Mucosa of descending colon (tissue), 3 donors: ENCODE results near the gene NME4. TPM values are rescaled to one million over a fixed set of nuclear protein-coding genes. Genes with fewer than 3 reads are reported as not detected.
A peak's percentile ranks its signal among the peaks of the same experiment; 100 is the strongest.

Experiments
- ATAC-seq: fragments of 200-7000 bp; cut with Tn5 transposase; one replicate; pipeline ENCODE4 v1.9.1; 2020; ENCODE audit warnings: mild to moderate bottlenecking, moderate library complexity
- DNase-seq, 3 donors: peaks; one replicate each; pipeline ENCODE4 v3.0.0-alpha.2; 2020
- H3K36me3 ChIP-seq: fragments of 200-600 bp; one replicate; pipeline ENCODE4 v1.8.0; 2021; ENCODE audit warnings: low read depth, mild to moderate bottlenecking
- H3K4me1 ChIP-seq: fragments of 200-600 bp; one replicate; pipeline ENCODE4 v1.8.0; 2021; ENCODE audit warnings: low read depth, mild to moderate bottlenecking
- H3K4me3 ChIP-seq: fragments of 200-600 bp; one replicate; pipeline ENCODE4 v1.8.0; 2021; ENCODE audit warnings: mild to moderate bottlenecking
- H3K9me3 ChIP-seq: fragments of 200-600 bp; one replicate; pipeline ENCODE4 v1.8.0; 2021; ENCODE audit warnings: mild to moderate bottlenecking
- CTCF ChIP-seq: fragments of 200-600 bp; IDR thresholded peaks from one replicate; pipeline ENCODE4 v1.8.0; 2022; ENCODE audit warnings: antibody characterized with exemption, mild to moderate bottlenecking
- intact Hi-C, 2 donors: fragments of 100-400 bp; cut with DNase I in 1 of 2; cut with micrococcal nuclease in 1 of 2; formaldehyde crosslinking; loops; one replicate each; pipeline versions ENCODE4 v1.11.0 to v1.11.1; 2022; cut with DNase I, micrococcal nuclease
- total RNA-seq, 3 donors: library from RNA; stranded (reverse); fragmentation: NEBNext Ultra II Directional in 2 of 3; extraction: Animal tissue kit (Norgen Biotek cat#: 25700) in 2 of 3; gene quantifications; one replicate each; pipeline versions ENCODE4 v1.2.1 to v1.2.4, GENCODE V29; 2021 to 2023
- donor health status: DM: no; HTN: no; CAD: no; lungs with moderate emphysema.
- donor health status: DM: no; HTN: no; CAD: no.
- donor health status: DM: no; HTN: yes; CAD: no.

NME4 gene
- total RNA-seq, 3 donors from 2014 or later: 24.5 to 125 (median 43.6) TPM

GRCh38 chr16:371515-372301 lies 25.3 kb upstream of the NME4 start:
- Histone ChIP-seq H3K4me1 (peaks cover 11% of the 10 kb centered on the region), H3K4me3 (no peak overlapping the region), H3K36me3 (peaks cover 9% of the 10 kb centered on the region), H3K9me3 (no peaks in the 10 kb centered on the region)
- DNase-seq (peak in 1 of 3 donors; percentile 32), ATAC-seq (no peak)
- no peak for TF ChIP-seq CTCF
- intact Hi-C loops: no loop called here

DNA sequence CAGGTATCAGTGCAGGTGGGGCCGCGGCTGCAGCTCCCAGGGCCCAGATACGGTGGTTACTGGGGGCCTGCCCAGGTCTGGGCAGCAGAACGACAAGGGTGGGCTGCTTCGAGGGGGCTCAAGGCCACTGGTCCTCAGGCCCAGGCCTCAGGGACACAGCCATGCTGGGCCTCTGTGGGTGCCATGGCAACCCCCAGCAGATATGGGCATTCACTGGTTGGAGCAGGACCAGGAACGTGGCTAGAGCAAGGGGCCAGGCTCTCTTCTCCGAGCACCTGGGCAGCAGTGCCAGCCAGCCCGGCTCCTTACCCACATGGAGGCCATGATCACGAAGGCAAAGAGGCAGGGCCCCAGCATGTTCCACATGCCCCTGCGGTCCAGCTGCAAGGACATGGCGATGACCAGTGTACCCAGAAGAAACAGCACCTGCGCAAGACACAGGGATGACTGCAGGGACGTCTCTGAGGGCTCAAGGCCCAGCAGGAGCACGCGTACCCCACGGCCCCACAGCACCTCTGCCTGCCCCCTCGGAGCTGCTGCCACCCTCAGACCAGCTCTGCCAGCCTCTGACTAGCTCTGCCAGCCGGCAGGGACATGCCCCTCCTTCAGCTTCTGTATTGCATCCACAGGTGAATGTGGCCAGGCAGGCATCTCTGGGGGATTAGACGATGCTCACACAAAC lies 24.6 kb upstream of the NME4 start:
- no peak for TF ChIP-seq CTCF
- ATAC-seq (no peak), DNase-seq (peak in 1 of 3 donors; percentile 23)
- Histone ChIP-seq H3K4me3 (no peak overlapping the region), H3K9me3 (no peaks in the 10 kb centered on the region), H3K4me1 (peaks cover 11% of the 10 kb centered on the region), H3K36me3 (peaks cover 9% of the 10 kb centered on the region)
- intact Hi-C loops: no loop called here

DNA sequence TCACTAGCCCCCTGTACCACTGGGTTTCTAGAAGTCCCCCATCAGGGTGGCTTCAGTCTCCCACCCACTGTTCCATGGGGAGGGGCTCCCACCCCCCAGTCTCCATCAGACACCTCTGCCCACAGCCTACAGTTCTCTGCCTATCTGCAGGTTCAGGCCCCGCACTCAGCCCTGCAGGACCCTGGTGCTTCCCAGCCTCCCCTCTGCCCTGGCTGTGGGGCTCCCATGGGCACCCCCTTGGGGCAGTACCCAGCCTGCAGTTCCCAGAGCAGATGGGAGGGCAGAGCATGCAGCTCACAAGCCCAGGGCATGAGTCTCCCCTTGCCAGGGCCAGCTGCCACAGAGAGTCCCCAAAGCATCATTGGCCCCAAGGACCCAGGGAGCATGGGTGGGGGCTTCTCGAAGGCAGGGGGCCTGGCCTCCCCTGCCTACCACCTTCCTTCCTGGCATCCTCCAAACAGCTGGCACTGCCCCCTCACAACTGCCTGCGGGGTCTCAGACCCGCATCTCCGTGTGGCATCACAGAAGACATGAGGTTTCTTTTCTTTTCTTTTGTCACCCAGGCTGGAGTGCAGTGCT lies 23.9 kb upstream of the NME4 start:
- H3K4me1 ChIP-seq: peaks cover 11% of the 10 kb centered on the region
- peaks cover 9% of the 10 kb centered on the region for H3K36me3 ChIP-seq
- H3K4me3 ChIP-seq: no peak overlapping the region
- ATAC-seq (no peak), DNase-seq (peak in 1 of 3 donors; percentile 25)
- intact Hi-C loops: no loop called here
- no peaks in the 10 kb centered on the region for H3K9me3 ChIP-seq
- no peak for TF ChIP-seq CTCF

- Histone ChIP-seq H3K36me3 (peaks cover 9% of the 10 kb centered on the region), H3K4me3 (no peak overlapping the region), H3K9me3 (no peaks in the 10 kb centered on the region), H3K4me1 (peaks cover 11% of the 10 kb centered on the region)
- TF ChIP-seq CTCF: no peak
- DNase-seq: peak in 1 of 3 donors; percentile 29
- intact Hi-C loops: no loop called here
- no peak for ATAC-seq
Measured at GRCh38 chr16:373848-374615, 23.0 kb upstream of the NME4 start.

GRCh38 chr16:374616-374926 lies 22.4 kb upstream of the NME4 start:
- Histone ChIP-seq H3K4me1 (peaks cover 14% of the 10 kb centered on the region), H3K36me3 (peaks cover 9% of the 10 kb centered on the region), H3K4me3 (no peak overlapping the region), H3K9me3 (no peaks in the 10 kb centered on the region)
- DNase-seq: peak in 1 of 3 donors; percentile 25
- intact Hi-C loops: no loop called here
- ATAC-seq: no peak
- no peak for TF ChIP-seq CTCF
